Brain microvascular endothelial cell (primary cell): Measurements from ENCODE around the gene SLC22A3.

Experiments
- DNase-seq: peaks from one replicate; pipeline ENCODE4 v3.0.0-alpha.2; 2020
- H3K27ac ChIP-seq: fragments of 250-450 bp; sonication (Bioruptor Pico); 2 replicates; pipeline ENCODE4 v1.5.1; 2020; ENCODE audit warnings: mild to moderate bottlenecking, moderate library complexity
- H3K27me3 ChIP-seq: fragments of 250-450 bp; sonication (Bioruptor Pico); replicated peaks from 2 replicates; pipeline ENCODE4 v1.5.1; 2020; ENCODE audit warnings: mild to moderate bottlenecking
- H3K36me3 ChIP-seq: fragments of 250-450 bp; sonication (Bioruptor Pico); replicated peaks from 2 replicates; pipeline ENCODE4 v1.5.1; 2020; ENCODE audit warnings: mild to moderate bottlenecking
- H3K4me3 ChIP-seq: 2 replicates; pipeline ENCODE4 v1.5.1; 2011; ENCODE audit warnings: low read depth, mild to moderate bottlenecking, control low read depth, low read length, moderate library complexity
- in situ Hi-C: cut with HindIII; loops from 2 replicates; pipeline ENCODE4 v1.10.0; 2017; ENCODE audit warnings: low sequenced_read_pairs, low pct_ligation_motif_present
- TF ChIP-seq, protein P1 (sequence below): IDR thresholded peaks from 2 replicates; pipeline ENCODE4 v1.5.1; 2011; ENCODE audit warnings: low read depth, mild to moderate bottlenecking, moderate library complexity, low read length, control low read depth, inconsistent platforms; ENCODE audit errors: missing control alignments

The SLC22A3 gene

GRCh38 chr6:160360955-160361354 lies 12.8 kb downstream of the SLC22A3 start:
- Histone ChIP-seq H3K36me3 (no peaks in the 10 kb centered on the region), H3K4me3 (no peak overlapping the region), H3K27me3 (no peaks in the 10 kb centered on the region), H3K27ac (no peak overlapping the region)
- TF ChIP-seq, protein P1, sequence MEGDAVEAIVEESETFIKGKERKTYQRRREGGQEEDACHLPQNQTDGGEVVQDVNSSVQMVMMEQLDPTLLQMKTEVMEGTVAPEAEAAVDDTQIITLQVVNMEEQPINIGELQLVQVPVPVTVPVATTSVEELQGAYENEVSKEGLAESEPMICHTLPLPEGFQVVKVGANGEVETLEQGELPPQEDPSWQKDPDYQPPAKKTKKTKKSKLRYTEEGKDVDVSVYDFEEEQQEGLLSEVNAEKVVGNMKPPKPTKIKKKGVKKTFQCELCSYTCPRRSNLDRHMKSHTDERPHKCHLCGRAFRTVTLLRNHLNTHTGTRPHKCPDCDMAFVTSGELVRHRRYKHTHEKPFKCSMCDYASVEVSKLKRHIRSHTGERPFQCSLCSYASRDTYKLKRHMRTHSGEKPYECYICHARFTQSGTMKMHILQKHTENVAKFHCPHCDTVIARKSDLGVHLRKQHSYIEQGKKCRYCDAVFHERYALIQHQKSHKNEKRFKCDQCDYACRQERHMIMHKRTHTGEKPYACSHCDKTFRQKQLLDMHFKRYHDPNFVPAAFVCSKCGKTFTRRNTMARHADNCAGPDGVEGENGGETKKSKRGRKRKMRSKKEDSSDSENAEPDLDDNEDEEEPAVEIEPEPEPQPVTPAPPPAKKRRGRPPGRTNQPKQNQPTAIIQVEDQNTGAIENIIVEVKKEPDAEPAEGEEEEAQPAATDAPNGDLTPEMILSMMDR, result no peak
- no peak for DNase-seq
- in situ Hi-C loops, result no loop called here

DNA sequence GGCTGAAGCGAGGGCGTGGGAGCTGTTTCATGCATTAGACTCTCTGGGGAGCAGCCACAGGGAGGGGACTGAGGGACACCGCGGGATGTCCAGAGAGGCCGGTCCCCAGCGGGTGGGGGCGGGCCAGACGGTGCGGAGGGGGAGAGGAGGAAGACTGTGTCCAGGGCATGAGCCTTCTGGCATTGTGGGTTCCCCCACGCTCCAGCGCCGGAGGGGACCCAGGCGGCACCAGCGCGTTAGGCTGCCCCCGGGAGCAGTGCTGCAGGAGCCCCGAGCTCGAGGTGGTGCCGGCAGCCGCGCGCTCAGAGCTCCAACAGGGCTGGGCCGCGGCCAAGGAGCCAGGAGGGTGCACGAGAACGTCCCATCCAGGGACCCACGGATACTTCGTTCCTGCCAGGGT lies 14.4 kb downstream of the SLC22A3 start:
- TF ChIP-seq, protein P1, result no peak
- in situ Hi-C loops, result no loop called here

DNA sequence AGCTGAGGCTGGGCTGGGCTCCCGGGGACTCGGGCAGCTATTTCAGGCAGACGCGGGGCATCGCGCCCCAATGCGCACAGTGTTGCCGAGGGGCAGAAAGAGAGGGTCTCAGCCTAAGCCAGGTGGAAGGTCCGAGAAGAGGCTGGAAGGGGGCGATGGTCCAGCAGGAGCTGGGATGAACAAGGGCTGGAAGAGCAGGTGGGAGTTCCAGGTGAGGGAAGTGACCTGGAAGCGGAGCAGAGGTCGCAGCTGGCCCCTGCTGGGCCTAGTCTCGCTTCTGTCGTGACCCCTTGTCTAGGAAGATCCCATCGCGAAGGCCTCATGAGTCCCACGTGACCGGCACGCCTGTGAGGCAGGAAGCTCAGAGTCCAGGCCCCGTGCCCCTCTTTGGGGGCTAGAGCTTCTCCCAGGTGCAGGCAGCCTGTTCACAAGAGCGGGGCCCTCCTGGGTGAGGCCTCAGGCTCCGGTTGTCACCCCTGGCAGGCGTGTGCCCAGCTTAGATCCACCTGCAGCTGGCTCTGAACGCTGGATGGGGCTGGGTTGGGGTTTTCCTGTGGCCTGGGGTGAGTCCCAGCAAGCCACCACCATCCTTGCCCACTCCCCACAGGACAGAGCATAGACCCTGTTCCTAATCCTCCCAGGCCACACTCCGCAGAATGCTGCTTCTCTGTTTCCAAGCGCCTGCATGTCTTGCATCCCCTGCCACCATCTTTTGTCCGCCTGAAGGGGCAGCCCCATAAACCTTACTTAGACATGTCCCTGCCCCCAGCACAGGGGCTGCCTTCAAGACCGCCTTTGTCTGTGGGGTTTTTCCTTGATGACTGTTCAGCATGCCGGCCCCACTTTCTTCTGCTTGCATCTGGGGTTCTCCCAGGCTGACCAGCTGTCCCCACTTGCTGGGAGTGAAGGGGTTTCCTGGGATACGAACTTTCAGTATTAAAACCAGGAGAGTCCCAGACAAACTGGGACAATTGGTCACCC lies 15.1 kb downstream of the SLC22A3 start:
- TF ChIP-seq, protein P1, result no peak
- Histone ChIP-seq H3K36me3 (no peaks in the 10 kb centered on the region), H3K4me3 (no peak overlapping the region), H3K27me3 (no peaks in the 10 kb centered on the region), H3K27ac (no peak overlapping the region)
- no peak for DNase-seq
- in situ Hi-C loops, result no loop called here

More for the DNA sequence above, 14.4 kb downstream of the SLC22A3 start:
- H3K27ac ChIP-seq, result no peak overlapping the region
- no peak overlapping the region for H3K4me3 ChIP-seq
- DNase-seq, result no peak
- H3K27me3 ChIP-seq, result no peaks in the 10 kb centered on the region
- H3K36me3 ChIP-seq, result no peaks in the 10 kb centered on the region

- TF ChIP-seq, protein P1, result no peak
- DNase-seq, result no peak
- in situ Hi-C loops, result no loop called here
- Histone ChIP-seq H3K4me3 (no peak overlapping the region), H3K27me3 (no peaks in the 10 kb centered on the region), H3K36me3 (no peaks in the 10 kb centered on the region), H3K27ac (no peak overlapping the region)
Observed at GRCh38 chr6:160365117-160365516, 16.9 kb downstream of the SLC22A3 start.

DNA sequence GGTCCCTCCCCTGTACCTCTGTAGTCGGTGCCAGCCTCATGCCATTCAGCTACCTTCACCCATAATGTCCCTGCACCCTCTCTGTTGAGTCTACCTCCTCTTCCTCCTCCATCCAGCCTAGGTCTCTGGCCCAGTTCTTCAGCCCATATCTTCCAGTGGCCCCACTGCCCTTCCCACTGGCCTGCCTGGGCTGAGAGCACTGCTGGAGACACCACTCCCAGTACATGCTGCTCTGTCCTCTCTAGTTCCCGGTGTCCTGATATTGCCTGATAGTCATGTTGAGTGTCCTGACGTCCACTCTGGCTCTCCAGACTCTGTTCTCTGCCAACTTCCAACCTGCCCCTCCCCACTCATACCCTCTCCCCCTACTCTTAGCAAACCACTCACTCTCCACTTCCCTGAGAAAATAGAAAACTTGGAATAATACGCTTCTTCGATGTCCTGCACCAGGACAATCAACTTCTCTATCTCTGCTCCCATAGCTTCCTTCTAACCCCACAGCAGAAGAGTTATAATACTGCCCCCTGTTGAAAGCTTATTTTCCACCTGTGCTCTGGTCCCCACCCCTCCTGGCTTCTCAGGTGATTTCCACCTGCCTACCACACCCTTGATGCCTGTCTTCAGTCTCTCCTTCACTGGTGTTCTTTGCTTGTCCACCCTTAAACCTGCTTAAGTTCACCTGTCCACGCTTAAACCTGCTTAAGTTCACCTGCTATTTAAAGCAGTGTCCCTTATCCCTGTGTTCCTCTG lies 19.8 kb downstream of the SLC22A3 start:
- H3K36me3 ChIP-seq, result no peaks in the 10 kb centered on the region
- H3K27ac ChIP-seq, result no peak overlapping the region
- no peak overlapping the region for H3K4me3 ChIP-seq
- DNase-seq, result no peak
- in situ Hi-C loops, result no loop called here
- TF ChIP-seq, protein P1, result no peak
- no peaks in the 10 kb centered on the region for H3K27me3 ChIP-seq
